ENCODE data around the gene SLC25A47. TPM values are rescaled to one million over a fixed set of nuclear protein-coding genes. Genes with fewer than 3 reads are reported as not detected.
A peak's percentile ranks its signal among the peaks of the same experiment; 100 is the strongest.
"Not testable (repeated sequence)": the region's sequence is repeated elsewhere in the genome, so short reads cannot be mapped to it uniquely, and the experiment has no call there.

SLC25A47 gene
- total and polyA plus RNA-seq, 2 donors (not counting 3 experiments of a cell fraction or from before 2014, with no cell fraction given), result not detected

DNA sequence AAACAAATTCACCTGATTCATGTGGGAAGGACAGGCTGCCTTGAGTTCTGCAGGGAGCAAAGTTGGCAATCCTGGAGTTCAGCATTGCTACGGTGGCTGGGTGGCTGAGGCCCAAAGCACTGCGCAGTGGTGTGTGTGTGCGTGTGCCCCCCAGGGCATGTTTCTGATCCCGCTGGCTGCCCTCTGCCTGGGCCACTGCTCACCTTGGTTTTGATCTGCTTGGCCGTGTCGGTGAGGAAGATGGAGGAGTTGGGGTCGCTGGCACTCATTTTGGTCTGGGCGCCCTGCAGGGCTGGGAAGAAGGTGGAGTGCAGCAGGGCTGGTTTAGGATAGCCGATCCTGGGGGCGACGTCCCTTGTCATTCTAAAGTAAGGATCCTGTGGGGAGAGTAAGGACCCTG, 19.1 kb downstream of the SLC25A47 start:
- intact Hi-C loops (cut with micrococcal nuclease) (no loop called here), dilution Hi-C loops (cut with MboI; ENCODE audit: extremely low pct_ligation_motif_present, low sequenced_read_pairs) (no loop called here)
- ChIA-PET POLR2A (no interaction called here), CTCF (interaction anchor here (1.0 to 1.8 kb wide), 2 partner anchors 19 to 30 kb away, joined by 3 to 5 read pairs; no protein-coding TSS in a partner anchor)
- no peak for TF ChIP-seq EZH2 (IDR thresholded peaks at IDR 0.05; ENCODE audit: borderline replicate concordance, low read depth, low read length, severe bottlenecking)
- TF ChIP-seq FOS (IDR thresholded peaks at IDR 0.05; ENCODE audit: borderline replicate concordance, insufficient read depth, low read length), result no peak
- TF ChIP-seq POLR2A (IDR thresholded peaks at IDR 0.05; ENCODE audit: low read depth, low read length), result no peak
- no peak for TF ChIP-seq POLR2AphosphoS5 (IDR thresholded peaks at IDR 0.05; ENCODE audit: insufficient read depth, low read depth, low read length)
- TF ChIP-seq, protein P1, sequence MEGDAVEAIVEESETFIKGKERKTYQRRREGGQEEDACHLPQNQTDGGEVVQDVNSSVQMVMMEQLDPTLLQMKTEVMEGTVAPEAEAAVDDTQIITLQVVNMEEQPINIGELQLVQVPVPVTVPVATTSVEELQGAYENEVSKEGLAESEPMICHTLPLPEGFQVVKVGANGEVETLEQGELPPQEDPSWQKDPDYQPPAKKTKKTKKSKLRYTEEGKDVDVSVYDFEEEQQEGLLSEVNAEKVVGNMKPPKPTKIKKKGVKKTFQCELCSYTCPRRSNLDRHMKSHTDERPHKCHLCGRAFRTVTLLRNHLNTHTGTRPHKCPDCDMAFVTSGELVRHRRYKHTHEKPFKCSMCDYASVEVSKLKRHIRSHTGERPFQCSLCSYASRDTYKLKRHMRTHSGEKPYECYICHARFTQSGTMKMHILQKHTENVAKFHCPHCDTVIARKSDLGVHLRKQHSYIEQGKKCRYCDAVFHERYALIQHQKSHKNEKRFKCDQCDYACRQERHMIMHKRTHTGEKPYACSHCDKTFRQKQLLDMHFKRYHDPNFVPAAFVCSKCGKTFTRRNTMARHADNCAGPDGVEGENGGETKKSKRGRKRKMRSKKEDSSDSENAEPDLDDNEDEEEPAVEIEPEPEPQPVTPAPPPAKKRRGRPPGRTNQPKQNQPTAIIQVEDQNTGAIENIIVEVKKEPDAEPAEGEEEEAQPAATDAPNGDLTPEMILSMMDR (IDR thresholded peaks at IDR 0.05; ENCODE audit: extremely low read depth in 1 of 2, insufficient read depth in 1 of 2, low read depth in 1 of 2, low read length in 2 of 2), result no peak
- TF ChIP-seq, protein P2, sequence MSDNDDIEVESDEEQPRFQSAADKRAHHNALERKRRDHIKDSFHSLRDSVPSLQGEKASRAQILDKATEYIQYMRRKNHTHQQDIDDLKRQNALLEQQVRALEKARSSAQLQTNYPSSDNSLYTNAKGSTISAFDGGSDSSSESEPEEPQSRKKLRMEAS (IDR thresholded peaks at IDR 0.05; ENCODE audit: insufficient read depth, insufficient read length), result no peak
- TF ChIP-seq GATA2 (IDR thresholded peaks at IDR 0.05; ENCODE audit: insufficient read depth, insufficient read length, low read depth, low read length), result no peak
- TF ChIP-seq MYC (IDR thresholded peaks at IDR 0.05; ENCODE audit: low read depth, low read length), result no peak
- no peak for TF ChIP-seq JUN (IDR thresholded peaks at IDR 0.05; ENCODE audit: borderline replicate concordance, insufficient read depth, insufficient read length, low read depth)
- H3K36me3 ChIP-seq (ENCODE audit: control insufficient read depth in 2 of 2, extremely low read depth in 1 of 2, insufficient read depth in 2 of 2, low read length in 2 of 2), result peaks cover 13 to 43% of the 10 kb centered on the region in 2 experiments
- H3K9ac ChIP-seq (replicated peaks; ENCODE audit: extremely low read depth, insufficient read depth, low read length), result no peak overlapping the region
- no peak overlapping the region for H3K4me2 ChIP-seq (ENCODE audit: insufficient read depth, low read length)
- DNase-seq (ENCODE audit: low read depth, low spot score) (no peak), FAIRE-seq (no peak)
- H3K9me1 ChIP-seq (replicated peaks; ENCODE audit: control insufficient read depth, extremely low read depth, insufficient read depth, low read length), result no peaks in the 10 kb centered on the region
- BruUV-seq (replicated peaks), result no TSS peak
- no peak overlapping the region for H3K4me3 ChIP-seq (replicated peaks in 1 of 3; ENCODE audit: insufficient read depth in 1 of 3, low read depth in 1 of 3, low read length in 3 of 3)
- H3K4me1 ChIP-seq (ENCODE audit: control insufficient read depth, extremely low read depth, insufficient read depth, low read length), result peaks cover 14% of the 10 kb centered on the region
- H4K20me1 ChIP-seq (replicated peaks; ENCODE audit: control insufficient read depth, extremely low read depth, insufficient read depth, low read length), result no peaks in the 10 kb centered on the region
- no peaks in the 10 kb centered on the region for H3K27me3 ChIP-seq (ENCODE audit: control insufficient read depth in 2 of 2, insufficient read depth in 2 of 2, low read length in 2 of 2)
- no peaks in the 10 kb centered on the region for H3K9me3 ChIP-seq (replicated peaks; ENCODE audit: control insufficient read depth, insufficient read depth, low read length)
- no peak overlapping the region for H2AFZ ChIP-seq (ENCODE audit: low read depth, low read length)
- H3K79me2 ChIP-seq (ENCODE audit: control insufficient read depth, insufficient read depth, low read length), result no peaks in the 10 kb centered on the region
- H3K27ac ChIP-seq (ENCODE audit: insufficient read depth, low read depth, low read length), result peak overlapping the region; percentile 76

DNA sequence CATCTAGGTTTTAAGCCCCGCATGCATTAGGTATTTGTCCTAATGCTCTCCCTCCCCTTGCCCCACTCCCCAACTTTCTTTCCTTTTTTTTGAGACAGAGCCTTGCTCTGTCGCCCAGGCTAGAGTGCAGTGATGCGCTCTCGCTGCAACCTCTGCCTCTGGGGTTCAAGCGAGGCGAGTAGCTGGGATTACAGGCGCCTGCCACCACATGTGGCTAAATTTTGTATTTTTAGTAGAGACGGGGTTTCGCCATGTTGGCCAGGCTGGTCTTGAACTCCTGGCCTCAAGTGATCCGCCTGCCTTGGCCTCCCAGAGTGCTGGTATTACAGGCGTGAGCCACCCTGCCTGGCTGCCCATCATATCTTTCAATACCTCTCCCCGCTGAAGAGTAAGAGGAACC, 19.7 kb downstream of the SLC25A47 start:
- Histone ChIP-seq H3K27ac (ENCODE audit: insufficient read depth, low read depth, low read length) (peak overlapping the region; percentile 17), H3K4me1 (ENCODE audit: control insufficient read depth, extremely low read depth, insufficient read depth, low read length) (peaks cover 14% of the 10 kb centered on the region), H3K36me3 (ENCODE audit: control insufficient read depth in 2 of 2, extremely low read depth in 1 of 2, insufficient read depth in 2 of 2, low read length in 2 of 2) (peaks cover 10 to 41% of the 10 kb centered on the region in 2 experiments)
- H3K9me1 ChIP-seq (replicated peaks; ENCODE audit: control insufficient read depth, extremely low read depth, insufficient read depth, low read length); H3K27me3 ChIP-seq (ENCODE audit: control insufficient read depth in 2 of 2, insufficient read depth in 2 of 2, low read length in 2 of 2); H3K4me2 ChIP-seq (ENCODE audit: insufficient read depth, low read length); FAIRE-seq; intact Hi-C loops (cut with micrococcal nuclease); CTCF ChIA-PET; DNase-seq (ENCODE audit: low read depth, low spot score); H3K9me3 ChIP-seq (replicated peaks; ENCODE audit: control insufficient read depth, insufficient read depth, low read length); H4K20me1 ChIP-seq (replicated peaks; ENCODE audit: control insufficient read depth, extremely low read depth, insufficient read depth, low read length); POLR2A ChIA-PET; H3K79me2 ChIP-seq (ENCODE audit: control insufficient read depth, insufficient read depth, low read length); H2AFZ ChIP-seq (ENCODE audit: low read depth, low read length); H3K9ac ChIP-seq (replicated peaks; ENCODE audit: extremely low read depth, insufficient read depth, low read length); BruUV-seq (replicated peaks); H3K4me3 ChIP-seq (replicated peaks in 1 of 3; ENCODE audit: insufficient read depth in 1 of 3, low read depth in 1 of 3, low read length in 3 of 3); dilution Hi-C loops (cut with MboI; ENCODE audit: extremely low pct_ligation_motif_present, low sequenced_read_pairs): not testable (repeated sequence)

DNA sequence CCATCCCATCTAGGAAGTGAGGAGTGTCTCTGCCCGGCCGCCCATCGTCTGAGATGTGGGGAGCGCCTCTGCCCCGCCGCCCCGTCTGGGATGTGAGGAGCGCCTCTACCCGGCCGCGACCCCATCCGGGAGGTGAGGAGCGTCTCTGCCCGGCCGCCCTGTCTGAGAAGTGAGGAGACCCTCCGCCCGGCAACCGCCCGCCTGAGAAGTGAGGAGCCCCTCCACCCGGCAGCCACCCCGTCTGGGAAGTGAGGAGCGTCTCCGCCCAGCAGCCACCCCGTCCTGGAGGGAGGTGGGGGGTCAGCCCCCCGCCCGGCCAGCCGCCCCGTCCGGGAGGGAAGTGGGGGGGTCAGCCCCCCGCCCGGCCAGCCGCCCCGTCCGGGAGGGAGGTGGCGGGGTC, 21.5 kb downstream of the SLC25A47 start:
- H3K9me3 ChIP-seq (replicated peaks; ENCODE audit: control insufficient read depth, insufficient read depth, low read length); H2AFZ ChIP-seq (ENCODE audit: low read depth, low read length); intact Hi-C loops (cut with micrococcal nuclease); H3K79me2 ChIP-seq (ENCODE audit: control insufficient read depth, insufficient read depth, low read length); DNase-seq (ENCODE audit: low read depth, low spot score); CTCF ChIA-PET; dilution Hi-C loops (cut with MboI; ENCODE audit: extremely low pct_ligation_motif_present, low sequenced_read_pairs); H3K4me2 ChIP-seq (ENCODE audit: insufficient read depth, low read length); H3K9me1 ChIP-seq (replicated peaks; ENCODE audit: control insufficient read depth, extremely low read depth, insufficient read depth, low read length); H3K27me3 ChIP-seq (ENCODE audit: control insufficient read depth in 2 of 2, insufficient read depth in 2 of 2, low read length in 2 of 2); POLR2A ChIA-PET; FAIRE-seq; H3K27ac ChIP-seq (ENCODE audit: insufficient read depth, low read depth, low read length); H4K20me1 ChIP-seq (replicated peaks; ENCODE audit: control insufficient read depth, extremely low read depth, insufficient read depth, low read length); BruUV-seq (replicated peaks); H3K4me3 ChIP-seq (replicated peaks in 1 of 3; ENCODE audit: insufficient read depth in 1 of 3, low read depth in 1 of 3, low read length in 3 of 3); H3K9ac ChIP-seq (replicated peaks; ENCODE audit: extremely low read depth, insufficient read depth, low read length): not testable (repeated sequence)
- peaks cover 12 to 51% of the 10 kb centered on the region in 2 experiments for H3K36me3 ChIP-seq (ENCODE audit: control insufficient read depth in 2 of 2, extremely low read depth in 1 of 2, insufficient read depth in 2 of 2, low read length in 2 of 2)
- peaks cover 14% of the 10 kb centered on the region for H3K4me1 ChIP-seq (ENCODE audit: control insufficient read depth, extremely low read depth, insufficient read depth, low read length)
